DND-41 (cell line): ENCODE results near the gene ERCC2.

Source experiments
- ATAC-seq: fragments of 200-7000 bp; cut with Tn5 transposase; 3 replicates; pipeline ENCODE4 v1.9.1; 2021; ENCODE audit warnings: low read depth; ENCODE audit not compliant: insufficient read depth
- DNase-seq: peaks from one replicate; pipeline ENCODE4 v3.0.0-alpha.2; 2020
- H2AFZ ChIP-seq: 2 replicates; pipeline ENCODE4 v1.6.0; 2012; ENCODE audit warnings: low read depth, low read length
- H3K27ac ChIP-seq: 2 replicates; pipeline ENCODE4 v1.5.1; 2012; ENCODE audit warnings: low read length, inconsistent platforms
- H3K27me3 ChIP-seq: fragments of 200-600 bp; sonication (generic); 2 replicates; pipeline ENCODE4 v1.6.0; 2012; ENCODE audit warnings: low read length, mild to moderate bottlenecking, inconsistent platforms; ENCODE audit not compliant: insufficient read depth, poor library complexity
- H3K36me3 ChIP-seq: 2 replicates; pipeline ENCODE4 v1.5.1; 2012; ENCODE audit warnings: low read length, inconsistent platforms; ENCODE audit not compliant: insufficient read depth
- H3K4me1 ChIP-seq: 2 replicates; pipeline ENCODE4 v1.5.1; 2012; ENCODE audit warnings: mild to moderate bottlenecking, low read length; ENCODE audit not compliant: insufficient read depth
- H3K4me2 ChIP-seq: 2 replicates; pipeline ENCODE4 v1.6.0; 2012; ENCODE audit warnings: mild to moderate bottlenecking, moderate library complexity, low read length, inconsistent platforms; ENCODE audit not compliant: insufficient read depth
- H3K4me3 ChIP-seq, 2 experiments: fragments of 200-600 bp in 1 of 2; shearing (Covaris generic) in 1 of 2; 2 replicates each; pipeline ENCODE4 v1.5.1; 2012 to 2016; ENCODE audit warnings: inconsistent platforms in 2 of 2, low read length in 2 of 2, mild to moderate bottlenecking in 2 of 2, low read depth in 1 of 2, moderate library complexity in 1 of 2
- H3K79me2 ChIP-seq: 2 replicates; pipeline ENCODE4 v1.6.0; 2012; ENCODE audit warnings: low read length, inconsistent platforms; ENCODE audit not compliant: insufficient read depth
- H3K9ac ChIP-seq: 2 replicates; pipeline ENCODE4 v1.6.0; 2012; ENCODE audit warnings: low read depth, mild to moderate bottlenecking, inconsistent platforms, low read length, moderate library complexity
- H3K9me3 ChIP-seq: 2 replicates; pipeline ENCODE4 v1.5.1; 2012; ENCODE audit warnings: low read length, moderate library complexity, mild to moderate bottlenecking, inconsistent platforms; ENCODE audit not compliant: insufficient read depth, severe bottlenecking
- H4K20me1 ChIP-seq: 2 replicates; pipeline ENCODE4 v1.6.0; 2012; ENCODE audit warnings: low read length; ENCODE audit not compliant: insufficient read depth
- CTCF ChIP-seq: IDR thresholded peaks from 2 replicates; pipeline ENCODE4 v1.5.1; 2012; ENCODE audit warnings: borderline replicate concordance, low read length, moderate library complexity, mild to moderate bottlenecking; ENCODE audit not compliant: poor library complexity, severe bottlenecking; ENCODE audit errors: extremely low read depth
- EZH2 ChIP-seq: IDR thresholded peaks from 3 replicates; pipeline ENCODE4 v1.6.1; 2012; ENCODE audit warnings: borderline replicate concordance, low read depth, mild to moderate bottlenecking, moderate library complexity, low read length, inconsistent platforms; ENCODE audit not compliant: severe bottlenecking

ERCC2 gene

GRCh38 chr19:45361608-45362007 is 8.8 kb downstream of the ERCC2 start:
- no peaks in the 10 kb centered on the region for H3K9me3 ChIP-seq
- peaks cover 12% of the 10 kb centered on the region; the same call in 1 of the 2 replicates for H4K20me1 ChIP-seq
- no peak overlapping the region for H3K9ac ChIP-seq
- no peaks in the 10 kb centered on the region for H3K27me3 ChIP-seq
- TF ChIP-seq CTCF (no peak), EZH2 (no peak)
- H3K4me2 ChIP-seq, result no peak overlapping the region
- H2AFZ ChIP-seq, result no peak overlapping the region
- H3K27ac ChIP-seq, result no peak overlapping the region
- ATAC-seq, result no peak
- peaks cover 64% of the 10 kb centered on the region for H3K36me3 ChIP-seq
- no peaks in the 10 kb centered on the region for H3K4me1 ChIP-seq
- no peak for DNase-seq
- H3K4me3 ChIP-seq, result no peak overlapping the region
- no peaks in the 10 kb centered on the region for H3K79me2 ChIP-seq

- no peaks in the 10 kb centered on the region for H3K79me2 ChIP-seq
- TF ChIP-seq CTCF (no peak), EZH2 (no peak)
- DNase-seq (no peak), ATAC-seq (no peak)
- H3K4me1 ChIP-seq, result no peaks in the 10 kb centered on the region
- H3K27me3 ChIP-seq, result no peaks in the 10 kb centered on the region
- no peak overlapping the region for H2AFZ ChIP-seq
- H3K9me3 ChIP-seq, result no peaks in the 10 kb centered on the region
- H3K36me3 ChIP-seq, result peaks cover 73% of the 10 kb centered on the region
- H3K4me3 ChIP-seq, result no peak overlapping the region
- H3K4me2 ChIP-seq, result no peak overlapping the region
- H3K27ac ChIP-seq, result no peak overlapping the region
- no peak overlapping the region for H3K9ac ChIP-seq
- H4K20me1 ChIP-seq, result peaks cover 3% of the 10 kb centered on the region; the same call in 1 of the 2 replicates
These were observed 12.1 kb downstream of the ERCC2 start for GRCh38 chr19:45358213-45358792.

GRCh38 chr19:45357445-45357783 is 13.0 kb downstream of the ERCC2 start:
- ATAC-seq (no peak), DNase-seq (no peak)
- H3K9me3 ChIP-seq, result no peaks in the 10 kb centered on the region
- H4K20me1 ChIP-seq, result 0 out of 2 replicates have a peak, but pooled peaks cover 3% of the 10 kb centered on the region
- H3K27me3 ChIP-seq, result no peaks in the 10 kb centered on the region
- H3K4me2 ChIP-seq, result no peak overlapping the region
- no peaks in the 10 kb centered on the region for H3K79me2 ChIP-seq
- no peak overlapping the region for H2AFZ ChIP-seq
- H3K9ac ChIP-seq, result no peak overlapping the region
- no peak overlapping the region for H3K4me3 ChIP-seq
- TF ChIP-seq EZH2, result no peak
- no peak for TF ChIP-seq CTCF
- no peak overlapping the region for H3K27ac ChIP-seq
- H3K36me3 ChIP-seq, result peaks cover 73% of the 10 kb centered on the region
- H3K4me1 ChIP-seq, result no peaks in the 10 kb centered on the region
